ENCODE results near the gene ELP4. TPM values are rescaled to one million over a fixed set of nuclear protein-coding genes. Genes with fewer than 3 reads are reported as not detected.
"Not testable (repeated sequence)": the region's sequence is repeated elsewhere in the genome, so short reads cannot be mapped to it uniquely, and the experiment has no call there.

The ELP4 gene
- total RNA-seq, 1 donor from 2014 or later: 21.7 TPM

DNA sequence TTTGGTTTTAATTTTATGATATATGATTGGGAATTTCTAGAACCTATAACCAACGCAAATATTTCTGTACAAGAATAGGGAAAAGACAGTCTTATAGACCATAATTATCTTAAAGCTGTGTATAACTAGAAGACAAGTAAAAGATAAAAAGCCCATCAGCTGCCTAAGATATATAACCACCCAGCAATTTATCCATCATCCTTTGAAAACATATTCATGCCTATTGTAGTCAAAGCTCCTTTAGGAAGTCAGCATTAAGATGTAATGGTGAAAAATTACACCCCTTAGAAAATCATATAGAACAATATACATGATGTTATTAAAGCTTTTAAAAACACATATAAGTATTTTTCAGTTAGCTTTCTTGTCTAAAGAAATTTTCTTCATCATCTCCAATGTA is 46.4 kb downstream of the ELP4 start:
- TF ChIP-seq, protein P1, sequence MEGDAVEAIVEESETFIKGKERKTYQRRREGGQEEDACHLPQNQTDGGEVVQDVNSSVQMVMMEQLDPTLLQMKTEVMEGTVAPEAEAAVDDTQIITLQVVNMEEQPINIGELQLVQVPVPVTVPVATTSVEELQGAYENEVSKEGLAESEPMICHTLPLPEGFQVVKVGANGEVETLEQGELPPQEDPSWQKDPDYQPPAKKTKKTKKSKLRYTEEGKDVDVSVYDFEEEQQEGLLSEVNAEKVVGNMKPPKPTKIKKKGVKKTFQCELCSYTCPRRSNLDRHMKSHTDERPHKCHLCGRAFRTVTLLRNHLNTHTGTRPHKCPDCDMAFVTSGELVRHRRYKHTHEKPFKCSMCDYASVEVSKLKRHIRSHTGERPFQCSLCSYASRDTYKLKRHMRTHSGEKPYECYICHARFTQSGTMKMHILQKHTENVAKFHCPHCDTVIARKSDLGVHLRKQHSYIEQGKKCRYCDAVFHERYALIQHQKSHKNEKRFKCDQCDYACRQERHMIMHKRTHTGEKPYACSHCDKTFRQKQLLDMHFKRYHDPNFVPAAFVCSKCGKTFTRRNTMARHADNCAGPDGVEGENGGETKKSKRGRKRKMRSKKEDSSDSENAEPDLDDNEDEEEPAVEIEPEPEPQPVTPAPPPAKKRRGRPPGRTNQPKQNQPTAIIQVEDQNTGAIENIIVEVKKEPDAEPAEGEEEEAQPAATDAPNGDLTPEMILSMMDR (conservative IDR thresholded peaks at IDR 0.05): no peak
- H3K27me3 Mint-ChIP-seq: no peaks in the 10 kb centered on the region
- DNase-seq (ENCODE audit: extremely low spot score, unreplicated experiment): no peak
- H3K4me3 Mint-ChIP-seq: no peak overlapping the region
- no peak overlapping the region for H3K27ac Mint-ChIP-seq
- H3K9me3 Mint-ChIP-seq: no peaks in the 10 kb centered on the region
- peaks cover 10% of the 10 kb centered on the region for H3K36me3 Mint-ChIP-seq
- H3K4me1 Mint-ChIP-seq (ENCODE audit: unreplicated experiment): no peaks in the 10 kb centered on the region

DNA sequence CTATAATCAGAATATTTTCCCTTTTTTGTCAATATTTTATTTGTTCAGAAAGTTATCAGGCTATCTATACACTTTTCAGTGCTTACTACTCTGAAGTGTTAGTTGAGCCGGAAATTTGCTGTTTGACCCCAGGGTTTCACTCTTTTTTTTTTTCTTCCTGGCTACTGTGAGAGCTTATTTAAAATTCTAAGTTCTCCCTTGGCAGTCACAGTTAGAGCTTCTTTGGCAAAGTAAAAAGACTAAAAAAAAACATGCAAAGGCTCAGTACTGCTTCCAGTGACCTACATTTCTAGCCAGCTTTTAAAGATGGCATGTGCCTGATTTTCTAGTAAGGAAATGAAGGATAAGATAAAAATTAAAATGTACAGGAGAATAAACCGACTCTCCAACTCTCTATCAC is 48.4 kb downstream of the ELP4 start:
- no peak overlapping the region for H3K4me3 Mint-ChIP-seq
- no peak overlapping the region for H3K27ac Mint-ChIP-seq
- H3K4me1 Mint-ChIP-seq (ENCODE audit: unreplicated experiment): no peaks in the 10 kb centered on the region
- TF ChIP-seq, protein P1 (conservative IDR thresholded peaks at IDR 0.05): no peak
- DNase-seq (ENCODE audit: extremely low spot score, unreplicated experiment): no peak
- H3K9me3 Mint-ChIP-seq: no peaks in the 10 kb centered on the region
- no peaks in the 10 kb centered on the region for H3K27me3 Mint-ChIP-seq
- peaks cover under 1% of the 10 kb centered on the region for H3K36me3 Mint-ChIP-seq

DNA sequence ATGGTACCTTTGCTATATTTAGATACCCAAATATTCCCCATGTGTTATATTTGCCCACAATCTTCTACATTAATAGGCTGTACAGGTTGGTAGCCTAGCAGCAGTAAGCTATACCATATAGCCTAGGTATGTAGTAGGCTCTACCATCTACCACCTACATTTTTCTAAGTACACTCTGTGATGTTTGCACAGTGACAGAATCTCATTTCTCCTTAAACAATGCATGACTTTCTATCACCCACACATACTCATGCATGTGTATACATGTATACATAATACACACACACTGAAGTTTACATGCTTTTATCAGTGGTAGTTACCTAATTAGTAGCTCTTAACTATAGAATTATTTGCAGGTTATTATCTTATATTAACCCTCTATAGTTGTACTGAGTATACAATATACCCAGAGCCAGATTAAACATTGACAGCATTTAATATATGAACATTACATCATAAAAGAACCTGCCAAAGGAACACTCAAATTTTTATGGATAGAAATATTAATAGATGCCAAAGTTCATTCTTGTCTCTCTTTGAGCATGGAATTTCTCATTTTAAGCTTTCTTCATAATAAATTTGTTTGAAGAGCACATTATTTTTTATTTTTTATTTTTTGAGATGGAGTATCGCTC is 51.4 kb downstream of the ELP4 start:
- no peaks in the 10 kb centered on the region for H3K36me3 Mint-ChIP-seq
- H3K4me1 Mint-ChIP-seq (ENCODE audit: unreplicated experiment): no peaks in the 10 kb centered on the region
- H3K27me3 Mint-ChIP-seq: no peaks in the 10 kb centered on the region
- no peak for DNase-seq (ENCODE audit: extremely low spot score, unreplicated experiment)
- no peak overlapping the region for H3K4me3 Mint-ChIP-seq
- H3K27ac Mint-ChIP-seq: no peak overlapping the region
- TF ChIP-seq, protein P1 (conservative IDR thresholded peaks at IDR 0.05): no peak
- H3K9me3 Mint-ChIP-seq: no peaks in the 10 kb centered on the region

DNA sequence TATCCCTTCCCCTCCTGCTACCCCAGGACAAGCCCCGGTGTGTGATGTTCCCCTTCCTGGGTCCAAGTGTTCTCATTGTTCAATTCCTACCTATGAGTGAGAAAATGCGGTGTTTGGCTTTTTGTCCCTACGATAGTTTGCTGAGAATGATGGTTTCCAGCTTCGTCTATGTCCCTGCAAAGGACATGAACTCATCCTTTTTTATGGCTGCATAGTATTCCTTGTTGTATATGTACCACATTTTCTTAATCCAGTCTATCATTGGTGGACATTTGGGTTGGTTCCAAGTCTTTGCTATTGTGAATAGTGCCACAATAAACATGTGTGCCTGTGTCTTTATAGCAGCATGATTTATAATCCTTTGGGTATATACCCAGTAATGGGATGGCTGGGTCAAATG is 55.0 kb downstream of the ELP4 start:
- not testable (repeated sequence) for H3K4me3 Mint-ChIP-seq; H3K4me1 Mint-ChIP-seq (ENCODE audit: unreplicated experiment); DNase-seq (ENCODE audit: extremely low spot score, unreplicated experiment); H3K36me3 Mint-ChIP-seq; H3K9me3 Mint-ChIP-seq; H3K27me3 Mint-ChIP-seq; H3K27ac Mint-ChIP-seq

DNA sequence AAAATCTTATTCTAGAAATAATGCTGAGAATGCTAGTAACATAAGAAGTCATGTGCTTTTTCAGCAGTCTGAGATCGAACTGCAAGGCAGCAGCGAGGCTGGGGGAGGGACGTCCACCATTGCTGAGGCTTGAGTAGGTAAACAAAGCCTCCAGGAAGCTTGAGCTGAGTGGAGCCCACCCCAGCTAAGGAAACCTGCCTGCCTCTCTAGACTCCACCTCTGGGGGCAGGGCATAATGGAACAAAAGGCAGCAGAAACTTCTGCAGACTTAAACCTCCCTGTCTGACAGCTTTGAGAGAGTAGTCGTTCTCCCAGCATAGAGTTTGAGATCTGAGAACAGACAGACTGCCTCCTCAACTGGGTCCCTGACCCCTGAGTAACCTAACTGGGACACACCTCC is 64.6 kb downstream of the ELP4 start:
- DNase-seq (ENCODE audit: extremely low spot score, unreplicated experiment); H3K27ac Mint-ChIP-seq; H3K4me3 Mint-ChIP-seq; H3K4me1 Mint-ChIP-seq (ENCODE audit: unreplicated experiment); H3K9me3 Mint-ChIP-seq; H3K27me3 Mint-ChIP-seq: not testable (repeated sequence)
- H3K36me3 Mint-ChIP-seq: peaks cover 20% of the 10 kb centered on the region

DNA sequence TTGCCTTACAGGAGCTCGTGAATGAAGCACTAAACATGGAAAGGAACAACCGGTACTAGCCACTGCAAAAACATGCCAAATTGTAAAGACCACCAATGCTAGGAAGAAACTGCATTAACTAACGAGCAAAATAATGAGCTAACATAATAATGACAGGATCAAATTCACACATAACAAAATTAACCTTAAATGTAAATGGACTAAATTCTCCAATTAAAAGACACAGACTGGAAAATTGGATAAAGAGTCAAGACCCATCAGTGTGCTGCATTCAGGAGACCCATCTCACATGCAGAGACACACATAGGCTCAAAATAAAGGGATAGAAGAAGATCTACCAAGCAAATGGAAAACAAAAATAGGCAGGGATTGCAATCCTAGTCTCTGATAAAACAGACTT is 66.2 kb downstream of the ELP4 start:
- not testable (repeated sequence) for H3K4me1 Mint-ChIP-seq (ENCODE audit: unreplicated experiment); H3K9me3 Mint-ChIP-seq; H3K4me3 Mint-ChIP-seq; H3K27ac Mint-ChIP-seq; H3K27me3 Mint-ChIP-seq; DNase-seq (ENCODE audit: extremely low spot score, unreplicated experiment)
- peaks cover 14% of the 10 kb centered on the region for H3K36me3 Mint-ChIP-seq

DNA sequence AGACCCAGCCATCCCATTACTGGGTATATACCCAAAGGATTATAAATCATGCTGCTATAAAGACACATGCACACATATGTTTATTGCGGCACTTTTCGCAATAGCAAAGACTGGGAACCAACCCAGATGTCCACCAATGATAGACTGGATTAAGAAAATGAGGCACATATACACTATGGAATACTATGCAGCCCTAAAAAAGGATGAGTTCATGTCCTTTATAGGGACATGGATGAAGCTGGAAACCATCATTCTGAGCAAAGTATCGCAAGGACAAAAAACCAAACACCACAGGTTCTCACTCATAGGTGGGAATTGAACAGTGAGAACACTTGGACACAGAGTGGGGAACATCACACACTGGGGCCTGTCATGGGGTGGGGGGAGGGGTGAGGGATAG is 69.8 kb downstream of the ELP4 start:
- H3K9me3 Mint-ChIP-seq; H3K27ac Mint-ChIP-seq; H3K4me1 Mint-ChIP-seq (ENCODE audit: unreplicated experiment); DNase-seq (ENCODE audit: extremely low spot score, unreplicated experiment); H3K4me3 Mint-ChIP-seq; H3K27me3 Mint-ChIP-seq; H3K36me3 Mint-ChIP-seq: not testable (repeated sequence)

DNA sequence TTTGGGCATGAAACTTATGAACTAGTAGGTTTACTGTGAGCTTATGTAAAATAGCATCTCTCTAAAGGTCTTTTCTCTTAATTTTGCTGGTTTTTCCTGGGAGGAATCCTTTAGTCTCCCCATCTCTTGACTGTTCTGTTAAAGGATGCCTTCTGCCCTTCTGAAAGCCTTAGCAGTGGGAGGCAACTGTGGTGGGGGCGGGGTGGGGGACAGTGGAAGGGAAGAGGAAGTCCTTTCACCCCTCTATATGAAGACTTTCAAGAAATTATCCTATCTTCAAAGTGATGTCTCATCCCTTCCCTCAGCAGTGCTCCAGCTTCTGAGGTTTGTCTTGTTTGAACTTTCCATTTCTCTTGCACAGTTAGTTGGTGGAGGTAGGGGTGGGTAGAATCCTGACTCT is 73.1 kb downstream of the ELP4 start:
- no peak for DNase-seq (ENCODE audit: extremely low spot score, unreplicated experiment)
- H3K4me3 Mint-ChIP-seq: no peak overlapping the region
- TF ChIP-seq, protein P1 (conservative IDR thresholded peaks at IDR 0.05): no peak
- no peaks in the 10 kb centered on the region for H3K36me3 Mint-ChIP-seq
- H3K27me3 Mint-ChIP-seq: no peaks in the 10 kb centered on the region
- no peak overlapping the region for H3K27ac Mint-ChIP-seq
- H3K4me1 Mint-ChIP-seq (ENCODE audit: unreplicated experiment): no peaks in the 10 kb centered on the region
- H3K9me3 Mint-ChIP-seq: no peaks in the 10 kb centered on the region

Measured in type B pancreatic cell (in vitro differentiated cells).